ENCODE measurements around the gene CCDC24. TPM values are rescaled to one million over a fixed set of nuclear protein-coding genes. Genes with fewer than 3 reads are reported as not detected.

Gene CCDC24
- polyA plus RNA-seq, 2 of the 4 experiments (the other 2 are of a cell fraction) = 2.0 to 10.2 TPM

GRCh38 chr1:43951021-43951985 is 40.1 kb upstream of the CCDC24 start:
- ChIA-PET CTCF (interaction anchor here (1.5 to 2.2 kb wide), 2 partner anchors 16 to 188 kb away, joined by 7 read pairs; no protein-coding TSS in a partner anchor), POLR2A (no interaction called here)
- FAIRE-seq (no peak), ATAC-seq (no peak), DNase-seq (ENCODE audit: low read depth in 1 of 2, low spot score in 1 of 2) (no peak)
- Histone ChIP-seq H3K4me3 (no peak overlapping the region), H3K27ac (no peak overlapping the region), H3K4me2 (no peak overlapping the region), H3K4me1 (peaks cover 11% of the 10 kb centered on the region; the same call in 1 of the 3 replicates), H3K9me3 (no peaks in the 10 kb centered on the region)
- no peak for TF ChIP-seq BCL3 (IDR thresholded peaks at IDR 0.05)
- 96% methylated on average over 4 of the region's 4 CpGs for WGBS (ENCODE audit: missing lambda C conversion rate)

- ChIA-PET POLR2A (no interaction called here), CTCF (interaction anchor here (0.8 to 1.6 kb wide), 3 partner anchors 18 to 190 kb away, joined by 3 to 6 read pairs (median 6); no protein-coding TSS in a partner anchor)
- 90% methylated on average over 8 of the region's 8 CpGs for WGBS (ENCODE audit: missing lambda C conversion rate)
- Histone ChIP-seq H3K4me1 (peaks cover 6% of the 10 kb centered on the region; the same call in 1 of the 3 replicates), H3K4me3 (no peak overlapping the region), H3K27ac (no peak overlapping the region), H3K4me2 (no peak overlapping the region), H3K9me3 (no peaks in the 10 kb centered on the region)
- TF ChIP-seq E2F6 (IDR thresholded peaks at IDR 0.05; ENCODE audit: borderline replicate concordance, low read depth) (no peak), PBX3 (IDR thresholded peaks at IDR 0.05) (no peak), RNF2 (IDR thresholded peaks at IDR 0.05; ENCODE audit: borderline replicate concordance, low read depth) (no peak), JUNB (IDR thresholded peaks at IDR 0.05) (no peak), FOXS1 (CRISPR knock-in tag; IDR thresholded peaks at IDR 0.05) (no peak), NFE2L2 (conservative IDR thresholded peaks at IDR 0.05; ENCODE audit: low read length) (no peak), EHF (CRISPR knock-in tag; IDR thresholded peaks at IDR 0.05) (no peak)
- ATAC-seq (no peak), DNase-seq (ENCODE audit: low read depth in 1 of 2, low spot score in 1 of 2) (no peak), FAIRE-seq (no peak)
Measured at GRCh38 chr1:43952731-43953346, 38.6 kb upstream of the CCDC24 start.

GRCh38 chr1:43953361-43953760 is 38.0 kb upstream of the CCDC24 start:
- Histone ChIP-seq H3K4me1 (peaks cover under 1% of the 10 kb centered on the region; the same call in 1 of the 3 replicates), H3K4me3 (no peak overlapping the region), H3K27ac (no peak overlapping the region), H3K4me2 (no peak overlapping the region), H3K9me3 (no peaks in the 10 kb centered on the region)
- TF ChIP-seq PBX3 (IDR thresholded peaks at IDR 0.05) (no peak), NPAS2 (CRISPR knock-in tag; IDR thresholded peaks at IDR 0.05; ENCODE audit: borderline replicate concordance) (no peak), NR3C1 (IDR thresholded peaks at IDR 0.05) (no peak), TP53 (CRISPR knock-in tag; IDR thresholded peaks at IDR 0.05) (no peak), HOXA7 (CRISPR knock-in tag; IDR thresholded peaks at IDR 0.05) (no peak), REST (IDR thresholded peaks at IDR 0.05) (no peak), TFCP2L1 (CRISPR knock-in tag; IDR thresholded peaks at IDR 0.05) (no peak), RCOR1 (IDR thresholded peaks at IDR 0.05; ENCODE audit: low read depth, low read length) (no peak)
- ATAC-seq (no peak), DNase-seq (ENCODE audit: low read depth in 1 of 2, low spot score in 1 of 2) (no peak), FAIRE-seq (no peak)
- ChIA-PET POLR2A (interaction anchor here (1.1 kb wide), 1 partner anchor 17 kb away, joined by 3 read pairs; the partner anchor contains the start of gene DPH2), CTCF (interaction anchor here (0.6 to 1.6 kb wide), 4 partner anchors 19 to 190 kb away, joined by 3 to 6 read pairs (median 4); no protein-coding TSS in a partner anchor)
- 70% methylated on average over 3 of the region's 3 CpGs for WGBS (ENCODE audit: missing lambda C conversion rate)
